Thoracic aorta (tissue), 2 donors: ENCODE measurements around the gene MEX3D. TPM values are rescaled to one million over a fixed set of nuclear protein-coding genes. Genes with fewer than 3 reads are reported as not detected.
A peak's percentile ranks its signal among the peaks of the same experiment; 100 is the strongest.

ENCODE experiments used
- ATAC-seq: fragments of 150-250 bp; one replicate; pipeline ENCODE4 v1.8.0; 2017; ENCODE audit warnings: low read depth; ENCODE audit not compliant: insufficient number of reproducible peaks, low FRiP score
- DNase-seq: peaks from one replicate; pipeline ENCODE4 v3.0.0-alpha.2; 2020; ENCODE audit warnings: low spot score
- H3K27ac ChIP-seq, 2 donors: fragments of 200-600 bp; sonication (generic); 1 replicate in 1 of 2; 2 replicates in 1 of 2; pipeline ENCODE4 v1.5.1; 2016; ENCODE audit warnings: mild to moderate bottlenecking in 2 of 2, moderate library complexity in 2 of 2
- H3K27me3 ChIP-seq: fragments of 200-600 bp; sonication (generic); replicated peaks from 2 replicates; pipeline ENCODE4 v1.6.0; 2016; ENCODE audit warnings: mild to moderate bottlenecking; ENCODE audit not compliant: insufficient read depth
- H3K36me3 ChIP-seq: fragments of 200-600 bp; sonication (generic); one replicate; pipeline ENCODE4 v1.5.1; 2016
- H3K4me1 ChIP-seq, 2 donors: fragments of 200-600 bp; sonication (generic); 1 replicate in 1 of 2; 2 replicates in 1 of 2; pipeline versions ENCODE4 v1.5.1 to v1.6.0; 2016; ENCODE audit warnings: low read depth in 2 of 2, mild to moderate bottlenecking in 1 of 2; ENCODE audit not compliant: control insufficient read depth in 1 of 2
- H3K4me3 ChIP-seq: fragments of 200-600 bp; sonication (generic); 2 replicates; pipeline ENCODE4 v1.5.1; 2016; ENCODE audit warnings: mild to moderate bottlenecking
- H3K9me3 ChIP-seq: fragments of 200-600 bp; sonication (generic); 2 replicates; pipeline ENCODE4 v1.5.1; 2016
- CTCF ChIP-seq: fragments of 200-600 bp; sonication (generic); IDR thresholded peaks from one replicate; pipeline ENCODE4 v1.5.1; 2019; ENCODE audit warnings: antibody characterized with exemption
- total RNA-seq, 2 donors: library from RNA; depleted of rRNA; stranded (reverse); fragments of >200 nt; gene quantifications; one replicate each; pipeline versions ENCODE4 v1.1.0 to v1.2.3, GENCODE V29; 2016

MEX3D gene
- total RNA-seq, 2 donors from 2014 or later: 23.4 to 26.4 TPM

- peak within 1 kb of the TSS; percentile 75 to 80 for H3K27ac ChIP-seq
- no peaks in the 10 kb centered on the region for H3K9me3 ChIP-seq
- H3K4me3 ChIP-seq: peak within 1 kb of the TSS; percentile 78
- peaks cover 0 to 19% of the 10 kb centered on the region in 2 donors for H3K4me1 ChIP-seq
- no peaks in the 10 kb centered on the region for H3K27me3 ChIP-seq
- no peaks in the 10 kb centered on the region for H3K36me3 ChIP-seq
- no peak for TF ChIP-seq CTCF
- DNase-seq (no peak), ATAC-seq (no peak)
Observed at GRCh38 chr19:1512671-1513498, 55.2 kb downstream of the MEX3D start, which contains the start of gene ADAMTSL5. ADAMTSL5 (minus strand) TSS chr19:1513019; CDS start chr19:1510943, 2,076 bp downstream.

- Histone ChIP-seq H3K36me3 (no peaks in the 10 kb centered on the region), H3K27ac (peak overlapping the region in 1 of 2 donors; percentile 59), H3K9me3 (no peaks in the 10 kb centered on the region), H3K27me3 (no peaks in the 10 kb centered on the region), H3K4me3 (peak overlapping the region; percentile 78), H3K4me1 (peaks cover 3 to 24% of the 10 kb centered on the region in 2 donors)
- DNase-seq (no peak), ATAC-seq (no peak)
- TF ChIP-seq CTCF: no peak
Observed at GRCh38 chr19:1511318-1512317, 56.5 kb downstream of the MEX3D start.

- Histone ChIP-seq H3K4me1 (peaks cover 3 to 24% of the 10 kb centered on the region in 2 donors), H3K27ac (no peak overlapping the region), H3K4me3 (no peak overlapping the region)
Observed at GRCh38 chr19:1510807-1511206, 57.3 kb downstream of the MEX3D start.

GRCh38 chr19:1510442-1510806 lies 57.7 kb downstream of the MEX3D start:
- no peaks in the 10 kb centered on the region for H3K9me3 ChIP-seq
- TF ChIP-seq CTCF: no peak
- H3K4me1 ChIP-seq: peaks cover 3 to 24% of the 10 kb centered on the region in 2 donors
- H3K36me3 ChIP-seq: no peaks in the 10 kb centered on the region
- DNase-seq (no peak), ATAC-seq (no peak)
- H3K27me3 ChIP-seq: no peaks in the 10 kb centered on the region
- no peak overlapping the region for H3K27ac ChIP-seq
- no peak overlapping the region for H3K4me3 ChIP-seq

More at GRCh38 chr19:1510807-1511206, 57.3 kb downstream of the MEX3D start:
- DNase-seq (no peak), ATAC-seq (no peak)
- Histone ChIP-seq H3K9me3 (no peaks in the 10 kb centered on the region), H3K36me3 (no peaks in the 10 kb centered on the region), H3K27me3 (no peaks in the 10 kb centered on the region)
- no peak for TF ChIP-seq CTCF
